Glutamatergic neuron (in vitro differentiated cells): ENCODE measurements around the gene SNTB2. TPM values are rescaled to one million over a fixed set of nuclear protein-coding genes. Genes with fewer than 3 reads are reported as not detected.
A peak's percentile ranks its signal among the peaks of the same experiment; 100 is the strongest.

Experiments
- DNase-seq: peaks from one replicate; pipeline ENCODE4 v3.0.0; 2022
- H3K27ac Mint-ChIP-seq: one replicate; pipeline ENCODE4 v1.8.0; 2020; ENCODE audit warnings: mild to moderate bottlenecking, mixed read lengths, inconsistent platforms; ENCODE audit not compliant: unreplicated experiment
- H3K27me3 Mint-ChIP-seq: one replicate; pipeline ENCODE4 v1.8.0; 2020; ENCODE audit warnings: mild to moderate bottlenecking, moderate library complexity, mixed read lengths, inconsistent platforms; ENCODE audit not compliant: unreplicated experiment
- H3K36me3 Mint-ChIP-seq: one replicate; pipeline ENCODE4 v1.8.0; 2020; ENCODE audit warnings: mild to moderate bottlenecking, mixed read lengths, inconsistent platforms; ENCODE audit not compliant: unreplicated experiment
- H3K4me1 Mint-ChIP-seq: one replicate; pipeline ENCODE4 v1.8.0; 2020; ENCODE audit warnings: mild to moderate bottlenecking, low read depth, mixed read lengths, inconsistent platforms; ENCODE audit not compliant: unreplicated experiment
- H3K4me3 Mint-ChIP-seq: one replicate; pipeline ENCODE4 v1.8.0; 2020; ENCODE audit warnings: mild to moderate bottlenecking, mixed read lengths, inconsistent platforms; ENCODE audit not compliant: unreplicated experiment
- H3K9me3 Mint-ChIP-seq: one replicate; pipeline ENCODE4 v1.8.0; 2020; ENCODE audit warnings: mild to moderate bottlenecking, moderate library complexity, mixed read lengths, inconsistent platforms; ENCODE audit not compliant: unreplicated experiment
- total RNA-seq: library from RNA; stranded (reverse); fragmentation: NEBNext Ultra II Directional; extraction: Animal tissue kit (Norgen Biotek cat#: 25700); gene quantifications from one replicate; pipeline ENCODE4 v1.2.1, GENCODE V29; 2021; ENCODE audit not compliant: unreplicated experiment
- TF ChIP-seq, protein P1 (sequence below): fragments of 200-600 bp; sonication (generic); IDR thresholded peaks from one replicate; pipeline ENCODE4 v1.5.0; 2021; ENCODE audit not compliant: partially characterized antibody, unreplicated experiment

The SNTB2 gene
- total RNA-seq, 1 donor from 2014 or later: 26.8 TPM

DNA sequence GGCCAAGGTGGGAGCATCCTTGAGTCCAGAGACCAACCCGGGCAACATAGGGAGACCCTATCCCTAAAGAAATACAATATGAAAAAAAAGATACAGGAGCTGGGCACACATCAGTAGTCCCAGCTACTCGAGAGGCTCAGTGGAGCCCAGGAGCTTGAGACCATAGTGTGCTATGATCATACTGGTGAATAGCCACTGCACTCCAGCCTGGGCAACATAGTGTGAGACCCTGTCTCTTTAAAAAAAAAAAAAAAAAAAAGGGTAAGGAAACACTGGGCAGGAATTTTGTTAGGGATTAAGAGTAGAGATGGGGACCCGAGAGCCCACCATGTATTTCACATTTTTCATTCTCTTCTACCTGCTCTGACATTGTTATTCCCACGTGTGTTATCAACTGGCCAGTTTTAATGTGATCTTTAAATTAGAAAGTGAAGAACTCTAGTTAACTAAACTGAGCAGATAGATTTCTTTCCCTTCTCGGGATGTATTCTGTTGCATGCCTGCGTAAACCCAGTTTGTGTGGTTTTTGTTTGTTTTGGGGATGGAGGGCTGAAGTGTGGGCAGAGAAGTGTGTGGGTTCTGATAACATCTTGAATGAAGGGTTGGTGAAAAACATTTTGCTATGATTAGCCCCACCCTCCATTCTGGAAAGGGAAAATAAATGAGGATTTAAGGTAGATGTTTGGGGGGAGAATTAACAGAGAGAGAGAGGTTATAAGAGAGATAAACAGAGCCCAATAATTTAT, 17.2 kb upstream of the SNTB2 start:
- DNase-seq: no peak
- Mint-ChIP-seq H3K4me3 (no peak overlapping the region), H3K36me3 (no peaks in the 10 kb centered on the region), H3K9me3 (no peaks in the 10 kb centered on the region), H3K27ac (no peak overlapping the region), H3K4me1 (peaks cover 3% of the 10 kb centered on the region), H3K27me3 (peaks cover 2% of the 10 kb centered on the region)
- TF ChIP-seq, protein P1, sequence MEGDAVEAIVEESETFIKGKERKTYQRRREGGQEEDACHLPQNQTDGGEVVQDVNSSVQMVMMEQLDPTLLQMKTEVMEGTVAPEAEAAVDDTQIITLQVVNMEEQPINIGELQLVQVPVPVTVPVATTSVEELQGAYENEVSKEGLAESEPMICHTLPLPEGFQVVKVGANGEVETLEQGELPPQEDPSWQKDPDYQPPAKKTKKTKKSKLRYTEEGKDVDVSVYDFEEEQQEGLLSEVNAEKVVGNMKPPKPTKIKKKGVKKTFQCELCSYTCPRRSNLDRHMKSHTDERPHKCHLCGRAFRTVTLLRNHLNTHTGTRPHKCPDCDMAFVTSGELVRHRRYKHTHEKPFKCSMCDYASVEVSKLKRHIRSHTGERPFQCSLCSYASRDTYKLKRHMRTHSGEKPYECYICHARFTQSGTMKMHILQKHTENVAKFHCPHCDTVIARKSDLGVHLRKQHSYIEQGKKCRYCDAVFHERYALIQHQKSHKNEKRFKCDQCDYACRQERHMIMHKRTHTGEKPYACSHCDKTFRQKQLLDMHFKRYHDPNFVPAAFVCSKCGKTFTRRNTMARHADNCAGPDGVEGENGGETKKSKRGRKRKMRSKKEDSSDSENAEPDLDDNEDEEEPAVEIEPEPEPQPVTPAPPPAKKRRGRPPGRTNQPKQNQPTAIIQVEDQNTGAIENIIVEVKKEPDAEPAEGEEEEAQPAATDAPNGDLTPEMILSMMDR: no peak

DNA sequence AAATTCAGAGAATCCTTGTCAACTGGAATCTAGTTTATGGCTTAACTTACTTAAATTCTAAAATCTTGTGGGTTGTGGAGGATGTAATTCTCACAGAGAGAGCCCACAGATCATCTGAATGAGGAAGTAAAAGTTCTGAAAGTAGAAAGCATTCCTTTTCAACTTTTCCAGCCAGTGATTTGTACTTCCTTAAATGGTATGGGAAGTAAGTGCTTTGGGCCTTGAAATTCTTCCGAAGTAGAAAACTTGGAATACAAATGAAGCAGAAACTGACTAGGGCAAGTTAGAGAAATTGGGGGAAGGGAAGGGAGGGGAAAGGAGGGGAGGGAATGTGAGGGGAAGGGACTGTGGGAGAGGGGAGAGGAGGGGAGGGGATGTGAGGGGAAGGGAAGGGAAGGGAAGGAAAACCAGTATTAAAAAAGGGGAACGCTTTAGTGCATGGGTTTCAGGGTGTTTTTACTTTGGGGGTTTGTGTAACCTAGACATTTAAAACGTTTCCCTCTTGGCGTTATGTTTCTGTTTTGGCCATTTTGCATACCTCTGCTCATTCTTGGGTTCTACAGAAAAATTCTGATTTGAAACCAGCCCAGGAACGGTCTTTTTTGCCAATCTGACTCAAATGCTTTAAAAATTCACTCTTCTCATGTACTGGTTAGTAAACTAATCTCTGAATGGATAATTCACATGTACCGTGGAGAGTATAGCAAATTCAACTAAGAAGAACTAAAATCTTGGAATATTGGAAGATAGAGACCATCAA, 15.5 kb upstream of the SNTB2 start:
- Mint-ChIP-seq H3K4me3 (no peak overlapping the region), H3K27me3 (peaks cover 2% of the 10 kb centered on the region), H3K36me3 (no peaks in the 10 kb centered on the region), H3K9me3 (no peaks in the 10 kb centered on the region), H3K27ac (no peak overlapping the region), H3K4me1 (no peaks in the 10 kb centered on the region)
- DNase-seq: no peak
- TF ChIP-seq, protein P1: no peak

DNA sequence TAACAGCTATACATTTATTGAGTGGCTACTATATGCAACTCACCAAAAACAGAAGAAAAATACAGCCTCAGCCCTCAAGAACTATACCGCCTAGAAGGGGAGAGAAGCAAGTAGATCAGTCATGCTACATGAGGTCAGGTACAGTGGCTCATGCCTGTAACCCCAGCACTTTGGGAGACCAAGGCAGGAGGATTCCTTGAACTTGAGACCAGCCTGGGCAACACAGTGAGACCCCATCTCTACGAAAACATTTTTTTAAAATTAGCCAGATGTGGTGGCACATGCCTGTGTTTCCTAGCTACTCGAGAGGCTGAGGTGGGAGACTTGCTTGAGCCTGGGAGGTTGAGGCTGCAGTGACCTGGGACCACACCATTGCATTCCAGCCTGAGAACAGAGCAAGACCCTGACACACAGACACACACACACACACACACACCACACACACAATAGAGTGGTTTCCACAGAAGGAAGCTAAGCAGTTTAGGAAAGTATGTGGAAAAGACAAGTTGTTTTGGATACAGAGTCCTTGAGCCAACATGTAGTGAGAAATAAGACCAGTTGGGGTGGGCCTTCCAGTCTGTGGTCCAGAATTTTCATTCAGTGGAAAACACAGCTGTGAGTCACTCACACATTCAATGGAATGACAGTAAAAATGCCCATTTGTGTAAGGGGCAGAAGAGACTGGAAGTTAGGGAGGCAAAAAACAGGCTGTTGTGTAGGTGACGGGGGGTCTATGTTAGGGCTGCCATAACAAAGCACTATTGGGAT, 10.7 kb upstream of the SNTB2 start:
- no peak for DNase-seq
- Mint-ChIP-seq H3K4me3 (no peak overlapping the region), H3K27ac (no peak overlapping the region), H3K36me3 (no peaks in the 10 kb centered on the region), H3K4me1 (peaks cover 8% of the 10 kb centered on the region), H3K27me3 (no peaks in the 10 kb centered on the region), H3K9me3 (peaks cover 2% of the 10 kb centered on the region)
- TF ChIP-seq, protein P1: no peak

DNA sequence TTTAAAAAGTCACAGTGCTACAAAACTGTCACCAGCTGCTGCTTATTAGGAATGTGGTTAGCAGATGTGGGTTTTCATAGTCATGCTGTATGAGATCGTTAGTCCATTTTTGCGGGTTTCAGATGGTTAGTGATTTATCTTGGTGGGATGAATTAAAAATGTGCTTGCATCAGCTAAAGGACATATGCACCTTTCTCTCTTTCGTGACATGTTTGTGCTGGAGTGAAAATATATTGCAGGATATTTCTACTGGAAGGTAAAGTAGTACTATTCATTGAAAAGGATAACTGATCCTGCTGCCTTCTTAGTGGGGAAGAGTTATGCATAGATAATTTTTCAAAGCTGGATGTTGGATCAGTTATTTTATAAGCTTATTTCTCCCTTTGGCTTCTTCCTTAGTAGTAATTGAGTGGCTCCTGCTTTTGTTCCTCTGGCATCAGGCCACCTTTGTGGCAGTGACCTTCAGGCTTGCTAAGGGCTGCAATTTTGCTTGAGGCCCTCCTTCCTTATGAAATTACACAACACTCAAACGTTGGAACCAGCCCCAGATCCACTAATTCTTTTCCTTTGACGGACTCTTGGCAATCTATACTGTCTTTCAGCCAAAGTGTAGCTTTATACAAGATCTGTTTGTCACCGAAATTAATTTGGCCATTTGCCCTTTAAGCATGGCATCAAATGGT, 7.5 kb upstream of the SNTB2 start:
- DNase-seq: no peak
- peaks cover 25% of the 10 kb centered on the region for H3K4me1 Mint-ChIP-seq
- TF ChIP-seq, protein P1: no peak
- H3K27ac Mint-ChIP-seq: peak overlapping the region; percentile 86
- H3K9me3 Mint-ChIP-seq: peaks cover 8% of the 10 kb centered on the region
- H3K4me3 Mint-ChIP-seq: peak overlapping the region; percentile 45
- peaks cover 7% of the 10 kb centered on the region for H3K27me3 Mint-ChIP-seq
- H3K36me3 Mint-ChIP-seq: no peaks in the 10 kb centered on the region
